ENCODE data around the gene ZNF580. TPM values are rescaled to one million over a fixed set of nuclear protein-coding genes. Genes with fewer than 3 reads are reported as not detected.
A peak's percentile ranks its signal among the peaks of the same experiment; 100 is the strongest.

Gene ZNF580
- polyA plus RNA-seq, 1 donor: 19.9 TPM

GRCh38 chr19:55623130-55623529 lies 17.7 kb upstream of the ZNF580 start:
- DNase-seq (ENCODE audit: low read depth): no peak

GRCh38 chr19:55623561-55623960 lies 17.2 kb upstream of the ZNF580 start:
- no peak for DNase-seq (ENCODE audit: low read depth)

- DNase-seq (ENCODE audit: low read depth): peak; percentile 72
Observed at GRCh38 chr19:55624109-55625003, 16.4 kb upstream of the ZNF580 start, which contains the start of gene ZNF784. ZNF784 (minus strand) TSS chr19:55624566; CDS start chr19:55624561, 5 bp downstream.

- no peak for DNase-seq (ENCODE audit: low read depth)
Observed at GRCh38 chr19:55625004-55625326, 15.8 kb upstream of the ZNF580 start.

GRCh38 chr19:55626350-55626749 lies 14.5 kb upstream of the ZNF580 start:
- no peak for DNase-seq (ENCODE audit: low read depth)

GRCh38 chr19:55632463-55632834 lies 8.4 kb upstream of the ZNF580 start:
- peak; percentile 81 for DNase-seq (ENCODE audit: low read depth)

DNA sequence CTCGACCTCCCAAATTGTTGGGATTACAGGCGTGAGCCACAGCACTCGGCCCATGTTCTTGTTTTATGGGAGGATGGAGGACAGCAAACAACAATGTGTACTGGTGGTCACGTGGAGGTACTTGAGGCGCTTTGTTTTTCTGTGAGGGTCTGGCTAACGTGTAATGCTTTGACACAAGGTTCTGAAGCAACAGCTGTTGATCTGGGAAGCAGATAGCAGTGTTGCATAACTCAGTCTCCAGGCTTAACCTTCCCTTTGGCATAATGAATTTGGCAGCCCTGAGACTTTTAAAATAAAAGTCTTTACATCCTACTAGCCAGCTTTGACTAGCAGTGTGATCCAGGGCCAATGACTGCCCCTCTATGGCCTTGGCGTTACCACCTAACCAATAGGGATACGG lies 6.9 kb upstream of the ZNF580 start:
- DNase-seq (ENCODE audit: low read depth): no peak

DNA sequence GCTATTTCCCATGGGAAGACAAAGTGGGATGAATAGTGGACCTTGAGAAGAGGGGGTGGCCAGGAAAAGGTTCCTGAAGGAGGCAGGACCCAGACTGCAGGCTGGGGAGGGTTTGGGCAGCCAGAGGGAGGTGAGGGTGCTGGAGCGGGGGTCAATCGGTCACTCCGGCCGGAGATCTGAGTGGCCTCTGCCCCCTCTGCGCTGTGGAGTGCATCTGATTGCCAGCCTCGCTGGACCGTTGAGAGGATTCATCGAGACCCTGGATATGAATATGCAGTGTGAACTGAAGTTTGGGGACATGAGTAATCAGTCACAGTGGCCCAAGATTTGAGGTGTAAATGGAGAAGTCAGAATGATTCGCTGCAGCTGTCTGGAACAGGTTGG lies 5.5 kb upstream of the ZNF580 start:
- no peak for DNase-seq (ENCODE audit: low read depth)

DNA sequence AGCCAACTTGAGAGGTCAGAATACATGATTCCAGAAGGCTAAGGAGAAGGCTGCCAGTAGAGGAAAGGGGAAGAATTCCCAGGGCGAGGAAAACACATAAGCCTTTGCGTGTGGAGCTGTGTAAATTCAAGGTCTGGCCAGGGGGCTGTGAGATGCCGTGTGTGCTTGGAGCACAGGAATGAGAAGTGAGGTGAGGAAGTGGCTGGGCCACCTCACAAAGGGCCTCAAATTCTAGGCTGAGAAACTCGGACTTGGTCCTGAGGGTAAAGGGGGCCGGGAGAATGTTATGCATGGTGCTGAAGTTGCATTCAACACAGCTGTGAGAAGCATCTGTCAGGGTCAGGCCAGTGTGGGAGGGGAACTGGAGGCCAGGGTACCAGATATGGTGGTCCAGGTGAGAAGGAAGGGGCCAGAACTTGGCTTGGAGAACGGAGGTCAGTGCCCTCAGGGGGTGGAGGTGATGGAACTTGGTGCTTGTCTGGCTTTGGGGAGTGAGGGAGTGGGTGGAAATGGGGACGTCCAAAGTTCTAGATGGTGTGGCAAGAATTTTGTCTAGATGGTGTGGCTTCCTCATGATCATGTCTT lies 4.9 kb upstream of the ZNF580 start:
- DNase-seq (ENCODE audit: low read depth): no peak

DNA sequence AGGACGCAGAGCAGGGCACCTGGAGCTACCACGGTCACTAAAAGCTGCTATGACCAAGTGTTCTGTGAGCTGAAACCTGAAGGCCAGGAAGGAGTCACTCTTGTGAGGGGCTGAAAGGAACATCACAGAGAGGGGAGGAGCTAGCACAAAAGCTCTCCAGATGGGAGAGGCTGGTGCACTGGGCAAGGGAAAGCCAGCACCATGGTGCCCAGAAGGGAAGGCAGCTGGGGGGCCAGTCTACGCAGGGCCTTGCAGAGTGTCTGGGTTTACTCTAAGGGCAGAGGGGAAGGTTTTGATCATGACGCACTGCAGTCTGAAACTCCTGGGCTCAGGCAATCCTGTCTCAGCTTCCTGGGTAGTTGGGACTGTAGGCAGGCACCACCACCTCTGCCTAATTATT lies 4.1 kb upstream of the ZNF580 start:
- no peak for DNase-seq (ENCODE audit: low read depth)

DNA sequence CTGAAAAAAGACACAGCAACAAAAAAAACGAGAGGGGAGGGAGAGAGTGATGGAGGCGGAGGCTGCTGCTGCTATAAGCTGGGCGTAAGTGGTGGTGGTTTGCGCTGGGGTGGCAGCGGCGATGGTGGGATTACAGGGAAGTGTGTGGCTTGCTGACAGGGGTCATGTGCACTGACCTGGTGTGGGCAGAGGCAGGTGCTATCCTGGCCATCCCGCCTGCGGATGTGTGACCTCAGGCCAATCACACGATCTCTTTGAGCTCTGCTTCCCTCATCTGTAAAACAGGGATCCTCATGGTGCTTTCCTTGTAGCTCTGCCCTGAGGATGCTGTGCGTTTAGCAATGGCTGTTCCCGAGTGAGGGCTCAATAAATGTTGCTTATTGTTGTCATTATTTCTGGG lies 3.3 kb upstream of the ZNF580 start:
- DNase-seq (ENCODE audit: low read depth): no peak

GRCh38 chr19:55638864-55639359 lies 1.9 kb upstream of the ZNF580 start:
- DNase-seq (ENCODE audit: low read depth): no peak

DNA sequence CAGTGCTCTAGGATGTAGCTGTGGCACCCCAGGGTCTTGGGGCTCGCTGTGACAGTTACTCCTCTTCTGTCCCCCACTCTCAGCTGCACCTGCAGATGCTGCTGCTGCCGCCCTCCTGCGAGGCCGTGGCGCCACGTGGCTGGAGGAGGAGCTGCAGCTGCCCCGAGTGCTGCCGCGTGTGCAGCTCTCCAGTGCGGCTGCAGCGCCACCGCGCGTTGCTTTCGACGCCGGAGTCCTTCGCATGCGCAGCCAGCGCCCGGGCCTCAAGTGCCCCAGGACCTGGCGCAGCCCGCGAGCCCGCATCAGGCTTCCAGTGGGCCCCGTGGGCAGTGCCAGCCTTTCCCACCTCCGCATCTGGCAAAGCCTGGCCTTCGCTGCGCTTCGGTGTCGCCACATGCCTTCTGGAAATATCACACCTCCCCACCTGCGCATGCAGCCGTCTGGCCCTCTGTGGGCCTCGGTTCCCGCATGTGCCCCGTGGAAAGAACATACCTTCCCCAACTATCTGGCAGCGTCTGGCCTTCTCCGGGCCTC lies 692 bp upstream of the ZNF580 start:
- no peak for DNase-seq (ENCODE audit: low read depth)

GRCh38 chr19:55641426-55642152 lies 787 bp downstream of the ZNF580 start:
- DNase-seq (ENCODE audit: low read depth): no peak

- DNase-seq (ENCODE audit: low read depth): no peak
Observed at GRCh38 chr19:55642153-55643002, 1.6 kb downstream of the ZNF580 start.

- no peak for DNase-seq (ENCODE audit: low read depth)
Observed at GRCh38 chr19:55643003-55643886, 2.4 kb downstream of the ZNF580 start, which contains the start of gene ZNF581. ZNF581 (plus strand) TSS chr19:55643649; CDS start chr19:55644572, 923 bp downstream.

DNA sequence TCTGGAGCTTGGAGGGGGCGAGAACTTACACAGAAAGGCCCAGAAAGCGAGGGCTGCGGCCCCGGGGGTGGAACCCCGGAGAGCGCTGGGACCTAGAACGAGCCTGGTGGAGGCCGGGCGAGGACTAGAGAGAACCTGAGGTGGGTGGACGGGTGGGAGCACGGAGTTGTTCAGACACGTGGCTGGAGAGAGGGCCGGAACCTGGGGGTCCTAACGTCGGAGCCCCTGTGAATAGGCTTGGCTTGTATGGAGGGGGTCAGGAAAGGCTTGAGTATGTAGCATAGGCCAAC lies 3.0 kb downstream of the ZNF580 start:
- DNase-seq (ENCODE audit: low read depth): no peak

GRCh38 chr19:55644191-55644833 lies 3.5 kb downstream of the ZNF580 start:
- no peak for DNase-seq (ENCODE audit: low read depth)

GRCh38 chr19:55644842-55645511 lies 4.2 kb downstream of the ZNF580 start:
- DNase-seq (ENCODE audit: low read depth): no peak
